ENCODE measurements around the gene FDXR. TPM values are rescaled to one million over a fixed set of nuclear protein-coding genes. Genes with fewer than 3 reads are reported as not detected.

The FDXR gene
- total and polyA plus RNA-seq, 2 donors (not counting 1 experiment from before 2014, with no cell fraction given): 4.6 to 7.0 TPM

DNA sequence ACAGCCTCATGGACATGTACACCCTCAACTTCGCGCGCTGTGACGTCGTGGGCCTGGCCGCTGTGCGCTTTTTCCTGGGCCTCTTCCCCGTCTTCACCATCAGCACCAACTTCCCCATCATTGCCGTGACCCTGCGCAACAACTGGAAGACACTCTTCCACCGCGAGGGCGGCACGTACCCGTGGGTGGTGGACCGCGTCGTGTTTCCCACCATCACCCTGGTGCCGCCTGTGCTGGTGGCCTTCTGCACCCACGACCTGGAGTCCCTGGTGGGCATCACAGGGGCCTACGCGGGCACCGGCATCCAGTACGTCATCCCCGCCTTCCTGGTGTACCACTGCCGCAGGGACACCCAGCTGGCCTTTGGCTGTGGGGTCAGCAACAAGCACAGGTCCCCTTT lies 36.6 kb downstream of the FDXR start:
- CTCF ChIA-PET: no interaction called here
- no peak for DNase-seq
- POLR2A ChIA-PET: no interaction called here
- Histone ChIP-seq H3K36me3 (replicated peaks in 1 of 2; ENCODE audit: control extremely low read depth in 1 of 2, control insufficient read depth in 1 of 2, extremely low read depth in 1 of 2, insufficient read depth in 2 of 2, low read length in 1 of 2) (peaks cover 0 to 12% of the 10 kb centered on the region in 2 experiments), H3K4me3 (ENCODE audit: control extremely low read depth in 1 of 5, extremely low read depth in 1 of 5, insufficient read depth in 1 of 5, low read depth in 2 of 5, low read length in 4 of 5) (no peak overlapping the region), H3K4me2 (replicated peaks; ENCODE audit: low read depth, low read length, poor library complexity, severe bottlenecking) (no peak overlapping the region), H3K9me3 (ENCODE audit: control extremely low read depth in 1 of 3, control insufficient read depth in 2 of 3, insufficient read depth in 1 of 3, low read length in 2 of 3) (peaks cover 0 to 3% (median 0%) of the 10 kb centered on the region in 3 donors), H2AFZ (ENCODE audit: insufficient read depth, low read depth, low read length, poor library complexity, severe bottlenecking) (no peak overlapping the region), H3K79me2 (ENCODE audit: control insufficient read depth, insufficient read depth, low read length) (peaks cover 2% of the 10 kb centered on the region), H3K27me3 (replicated peaks in 1 of 4; ENCODE audit: control extremely low read depth in 1 of 4, control insufficient read depth in 3 of 4, insufficient read depth in 4 of 4, low read length in 3 of 4) (no peaks in the 10 kb centered on the region), H3K4me1 (ENCODE audit: control insufficient read depth in 2 of 2, insufficient read depth in 2 of 2, low read length in 2 of 2) (peaks cover 34 to 47% of the 10 kb centered on the region in 2 donors), H4K20me1 (ENCODE audit: control insufficient read depth, insufficient read depth, low read length, poor library complexity, severe bottlenecking) (peaks cover 5% of the 10 kb centered on the region), H3K9ac (ENCODE audit: low read length) (no peak overlapping the region), H3K27ac (ENCODE audit: low read length in 2 of 2) (no peak overlapping the region)
- Mint-ChIP-seq H3K4me3 (no peak overlapping the region), H3K9me3 (ENCODE audit: insufficient read depth) (no peaks in the 10 kb centered on the region), H3K4me1 (peaks cover 49% of the 10 kb centered on the region), H3K27me3 (no peaks in the 10 kb centered on the region), H3K27ac (no peak overlapping the region)
- intact Hi-C loops (cut with micrococcal nuclease): no loop called here
- ATAC-seq (ENCODE audit: low read depth): no peak
- no peak for TF ChIP-seq EZH2 (IDR thresholded peaks at IDR 0.05; ENCODE audit: borderline replicate concordance, insufficient read depth, low read depth, low read length, poor library complexity, severe bottlenecking)
- TF ChIP-seq, protein P1, sequence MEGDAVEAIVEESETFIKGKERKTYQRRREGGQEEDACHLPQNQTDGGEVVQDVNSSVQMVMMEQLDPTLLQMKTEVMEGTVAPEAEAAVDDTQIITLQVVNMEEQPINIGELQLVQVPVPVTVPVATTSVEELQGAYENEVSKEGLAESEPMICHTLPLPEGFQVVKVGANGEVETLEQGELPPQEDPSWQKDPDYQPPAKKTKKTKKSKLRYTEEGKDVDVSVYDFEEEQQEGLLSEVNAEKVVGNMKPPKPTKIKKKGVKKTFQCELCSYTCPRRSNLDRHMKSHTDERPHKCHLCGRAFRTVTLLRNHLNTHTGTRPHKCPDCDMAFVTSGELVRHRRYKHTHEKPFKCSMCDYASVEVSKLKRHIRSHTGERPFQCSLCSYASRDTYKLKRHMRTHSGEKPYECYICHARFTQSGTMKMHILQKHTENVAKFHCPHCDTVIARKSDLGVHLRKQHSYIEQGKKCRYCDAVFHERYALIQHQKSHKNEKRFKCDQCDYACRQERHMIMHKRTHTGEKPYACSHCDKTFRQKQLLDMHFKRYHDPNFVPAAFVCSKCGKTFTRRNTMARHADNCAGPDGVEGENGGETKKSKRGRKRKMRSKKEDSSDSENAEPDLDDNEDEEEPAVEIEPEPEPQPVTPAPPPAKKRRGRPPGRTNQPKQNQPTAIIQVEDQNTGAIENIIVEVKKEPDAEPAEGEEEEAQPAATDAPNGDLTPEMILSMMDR (IDR thresholded peaks at IDR 0.05): no peak
- WGBS (ENCODE audit: insufficient coverage): 95% methylated on average over 26 of the region's 26 CpGs

DNA sequence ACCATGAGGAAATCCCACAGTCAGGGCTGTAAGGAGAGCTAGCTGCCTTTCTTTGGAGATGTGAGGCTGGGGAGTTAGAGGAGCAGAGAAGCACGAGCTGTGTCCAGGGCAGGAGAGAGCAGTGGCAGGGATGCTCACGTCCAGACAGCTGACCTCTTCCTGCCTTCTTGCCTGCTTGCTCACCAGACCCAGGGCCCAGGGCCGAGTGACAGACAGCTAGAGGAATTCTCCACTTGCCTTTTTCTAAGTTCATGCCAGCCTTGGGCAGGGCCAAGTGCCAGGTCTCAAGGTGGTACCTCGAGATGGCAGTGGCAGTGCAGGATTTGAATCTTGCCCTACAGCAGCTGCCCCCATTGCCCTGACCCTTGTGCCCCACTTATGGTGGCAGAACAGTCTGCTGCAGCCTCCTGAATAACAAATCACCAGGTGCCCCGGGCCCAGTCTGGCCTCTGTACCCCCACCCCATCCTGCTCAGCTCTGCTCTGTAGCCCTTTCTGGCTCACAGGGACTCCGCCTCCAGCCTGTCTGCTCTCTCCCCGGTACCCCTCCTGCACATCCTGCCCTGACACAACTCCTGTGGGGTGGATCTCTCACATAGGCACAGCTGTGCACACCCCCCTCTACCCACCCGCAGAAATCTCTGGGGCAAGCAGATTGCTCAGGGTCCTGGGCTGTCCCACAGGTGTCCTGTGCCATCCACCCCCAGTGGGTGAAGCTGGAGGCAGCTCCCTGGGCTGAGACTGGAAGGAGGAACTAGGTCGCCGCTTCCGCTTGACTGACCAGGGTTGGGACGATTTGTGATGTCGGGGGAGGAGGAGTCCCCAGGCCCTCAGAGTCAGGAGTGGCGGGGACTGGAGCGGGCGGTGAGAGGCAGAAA lies 39.1 kb downstream of the FDXR start:
- Histone ChIP-seq H3K79me2 (ENCODE audit: control insufficient read depth, insufficient read depth, low read length) (peaks cover 2% of the 10 kb centered on the region), H3K4me3 (ENCODE audit: control extremely low read depth in 1 of 5, extremely low read depth in 1 of 5, insufficient read depth in 1 of 5, low read depth in 2 of 5, low read length in 4 of 5) (no peak overlapping the region), H3K27ac (ENCODE audit: low read length in 2 of 2) (no peak overlapping the region), H3K27me3 (replicated peaks in 1 of 4; ENCODE audit: control extremely low read depth in 1 of 4, control insufficient read depth in 3 of 4, insufficient read depth in 4 of 4, low read length in 3 of 4) (no peaks in the 10 kb centered on the region), H3K4me2 (replicated peaks; ENCODE audit: low read depth, low read length, poor library complexity, severe bottlenecking) (peak overlapping the region; percentile 55), H3K36me3 (replicated peaks in 1 of 2; ENCODE audit: control extremely low read depth in 1 of 2, control insufficient read depth in 1 of 2, extremely low read depth in 1 of 2, insufficient read depth in 2 of 2, low read length in 1 of 2) (peaks cover 0 to 12% of the 10 kb centered on the region in 2 experiments), H3K9me3 (ENCODE audit: control extremely low read depth in 1 of 3, control insufficient read depth in 2 of 3, insufficient read depth in 1 of 3, low read length in 2 of 3) (peaks cover 0 to 8% (median 0%) of the 10 kb centered on the region in 3 donors), H3K4me1 (ENCODE audit: control insufficient read depth in 2 of 2, insufficient read depth in 2 of 2, low read length in 2 of 2) (peaks cover 26 to 38% of the 10 kb centered on the region in 2 donors), H3K9ac (ENCODE audit: low read length) (no peak overlapping the region), H2AFZ (ENCODE audit: insufficient read depth, low read depth, low read length, poor library complexity, severe bottlenecking) (peak overlapping the region; percentile 25), H4K20me1 (ENCODE audit: control insufficient read depth, insufficient read depth, low read length, poor library complexity, severe bottlenecking) (peaks cover 5% of the 10 kb centered on the region)
- peak; percentile 81 for ATAC-seq (ENCODE audit: low read depth)
- Mint-ChIP-seq H3K9me3 (ENCODE audit: insufficient read depth) (no peaks in the 10 kb centered on the region), H3K4me1 (peaks cover 39% of the 10 kb centered on the region), H3K27me3 (no peaks in the 10 kb centered on the region), H3K27ac (peak overlapping the region; percentile 7), H3K4me3 (peak overlapping the region; percentile 4)
- DNase-seq: peak; percentile 71
- CTCF ChIA-PET: interaction anchor here (1.3 to 2.3 kb wide), 4 partner anchors 10 to 88 kb away, joined by 3 to 8 read pairs (median 6); no protein-coding TSS in a partner anchor
- POLR2A ChIA-PET: interaction anchor here (0.7 kb wide), 1 partner anchor 39 kb away, joined by 4 read pairs; the partner anchor contains the start of gene FDXR
- TF ChIP-seq, protein P1 (IDR thresholded peaks at IDR 0.05): no peak
- TF ChIP-seq EZH2 (IDR thresholded peaks at IDR 0.05; ENCODE audit: borderline replicate concordance, insufficient read depth, low read depth, low read length, poor library complexity, severe bottlenecking): no peak
- 47% methylated on average over 9 of the region's 16 CpGs for WGBS (ENCODE audit: insufficient coverage)
- intact Hi-C loops (cut with micrococcal nuclease): no loop called here
